HEK293 (cell line): ENCODE results near the gene PARS2.
A peak's percentile ranks its signal among the peaks of the same experiment; 100 is the strongest.

Source experiments
- CTCF ChIA-PET: fragments of 350-600 bp; formaldehyde crosslinking; extraction: SDS; loops from one replicate; lab custom pipeline; 2021; ENCODE audit warnings: antibody characterized with exemption; lab: Yijun Ruan, JAX
- POLR2A ChIA-PET: fragments of 300-600 bp; formaldehyde crosslinking; extraction: SDS; loops from one replicate; lab custom pipeline; 2020; ENCODE audit warnings: antibody characterized with exemption, inconsistent platforms; lab: Yijun Ruan, JAX
- H3K27ac ChIP-seq: fragments of 200-500 bp; sonication (Bioruptor generic); 2 replicates; pipeline ENCODE4 v1.5.1; 2014; ENCODE audit warnings: low read depth, low read length, control low read depth, inconsistent platforms; ENCODE audit errors: extremely low read depth
- H3K36me3 ChIP-seq, 2 experiments: fragments of 200-500 bp in 1 of 2; sonication (Bioruptor generic) in 1 of 2; 1 replicate in 1 of 2; 2 replicates in 1 of 2; pipeline ENCODE4 v1.5.1; 2014 to 2017; ENCODE audit warnings: inconsistent platforms in 2 of 2, low read length in 2 of 2; ENCODE audit not compliant: control insufficient read depth in 2 of 2, insufficient read depth in 1 of 2
- H3K4me1 ChIP-seq: fragments of 200-500 bp; sonication (Bioruptor generic); 2 replicates; pipeline ENCODE4 v1.5.1; 2014; ENCODE audit warnings: mild to moderate bottlenecking, low read length, inconsistent platforms; ENCODE audit not compliant: control insufficient read depth, insufficient read depth
- H3K4me3 ChIP-seq: 2 replicates; pipeline ENCODE4 v1.5.1; 2011; ENCODE audit warnings: low read depth, mild to moderate bottlenecking, control low read depth, low read length, moderate library complexity
- H3K9me3 ChIP-seq: fragments of 200-500 bp; sonication (Bioruptor generic); 2 replicates; pipeline ENCODE4 v1.5.1; 2014; ENCODE audit warnings: low read depth, low read length, inconsistent platforms; ENCODE audit not compliant: control insufficient read depth, insufficient read depth
- GLIS1 ChIP-seq: fragments of 450-650 bp; formaldehyde crosslinking; IDR thresholded peaks from 2 replicates; pipeline ENCODE4 v1.5.1; 2016; ENCODE audit warnings: missing biosample characterization, missing genetic modification characterization
- HOXA7 ChIP-seq: sonication (generic); formaldehyde crosslinking; IDR thresholded peaks from 2 replicates; pipeline ENCODE4 v1.8.1; 2022; ENCODE audit warnings: missing genetic modification reagents, borderline replicate concordance
- HOXD13 ChIP-seq: sonication (generic); formaldehyde crosslinking; IDR thresholded peaks from 2 replicates; pipeline ENCODE4 v1.8.0; 2022; ENCODE audit warnings: missing genetic modification reagents, borderline replicate concordance
- IKZF3 ChIP-seq: fragments of 450-650 bp; IDR thresholded peaks from 2 replicates; pipeline ENCODE4 v1.5.0; 2018; ENCODE audit warnings: missing biosample characterization, mild to moderate bottlenecking, missing genetic modification characterization, moderate library complexity
- MZF1 ChIP-seq: fragments of 450-650 bp; formaldehyde crosslinking; IDR thresholded peaks from 2 replicates; pipeline ENCODE4 v1.5.1; 2017; ENCODE audit warnings: missing biosample characterization, missing genetic modification characterization, borderline replicate concordance
- RBAK ChIP-seq: fragments of 450-650 bp; formaldehyde crosslinking; IDR thresholded peaks from 2 replicates; pipeline ENCODE4 v1.5.1; 2016; ENCODE audit warnings: missing biosample characterization, missing genetic modification characterization
- SALL2 ChIP-seq: fragments of 450-650 bp; formaldehyde crosslinking; IDR thresholded peaks from 2 replicates; pipeline ENCODE4 v1.5.0; 2017; ENCODE audit warnings: missing biosample characterization, mild to moderate bottlenecking, missing genetic modification characterization, borderline replicate concordance
- SETDB1 ChIP-seq: IDR thresholded peaks from one replicate; pipeline ENCODE4 v1.6.1; 2017; ENCODE audit warnings: mild to moderate bottlenecking, low read length, moderate library complexity, mixed read lengths; ENCODE audit not compliant: insufficient read length
- SP3 ChIP-seq: fragments of 450-650 bp; formaldehyde crosslinking; IDR thresholded peaks from 2 replicates; pipeline ENCODE4 v1.5.1; 2016; ENCODE audit warnings: missing biosample characterization, missing genetic modification characterization
- ZBTB20 ChIP-seq: fragments of 450-650 bp; formaldehyde crosslinking; IDR thresholded peaks from 2 replicates; pipeline ENCODE4 v1.5.1; 2016; ENCODE audit warnings: missing biosample characterization, missing genetic modification characterization
- ZBTB49 ChIP-seq: fragments of 450-650 bp; formaldehyde crosslinking; IDR thresholded peaks from 2 replicates; pipeline ENCODE4 v1.5.1; 2016; ENCODE audit warnings: missing biosample characterization, missing genetic modification characterization, low read depth
- ZIC2 ChIP-seq: fragments of 450-650 bp; formaldehyde crosslinking; IDR thresholded peaks from 2 replicates; pipeline ENCODE4 v1.5.1; 2016; ENCODE audit warnings: missing biosample characterization, missing genetic modification characterization
- ZNF248 ChIP-seq: fragments of 450-650 bp; formaldehyde crosslinking; IDR thresholded peaks from 2 replicates; pipeline ENCODE4 v1.5.1; 2017; ENCODE audit warnings: missing biosample characterization, missing genetic modification characterization
- ZNF311 ChIP-seq: fragments of 450-650 bp; formaldehyde crosslinking; IDR thresholded peaks from 2 replicates; pipeline ENCODE4 v1.5.1; 2017; ENCODE audit warnings: missing biosample characterization, missing genetic modification characterization, borderline replicate concordance
- ZNF341 ChIP-seq: fragments of 450-650 bp; formaldehyde crosslinking; IDR thresholded peaks from 2 replicates; pipeline ENCODE4; 2016; ENCODE audit warnings: low read depth, missing biosample characterization, missing genetic modification characterization
- ZNF404 ChIP-seq: fragments of 450-650 bp; formaldehyde crosslinking; IDR thresholded peaks from 2 replicates; pipeline ENCODE4 v1.5.1; 2017; ENCODE audit warnings: missing biosample characterization, missing genetic modification characterization
- ZNF423 ChIP-seq: fragments of 450-650 bp; formaldehyde crosslinking; IDR thresholded peaks from 2 replicates; pipeline ENCODE4 v1.5.1; 2016; ENCODE audit warnings: missing biosample characterization, missing genetic modification characterization
- ZNF433 ChIP-seq: fragments of 450-650 bp; formaldehyde crosslinking; IDR thresholded peaks from 2 replicates; pipeline ENCODE4 v1.5.1; 2016; ENCODE audit warnings: missing biosample characterization, missing genetic modification characterization, low read depth
- ZNF473 ChIP-seq: fragments of 450-650 bp; formaldehyde crosslinking; IDR thresholded peaks from 2 replicates; pipeline ENCODE4 v1.5.1; 2017; ENCODE audit warnings: missing biosample characterization, missing genetic modification characterization
- ZNF639 ChIP-seq: fragments of 450-650 bp; formaldehyde crosslinking; IDR thresholded peaks from 2 replicates; pipeline ENCODE4 v1.5.1; 2016; ENCODE audit warnings: missing biosample characterization, missing genetic modification characterization
- ZNF658 ChIP-seq: fragments of 450-650 bp; formaldehyde crosslinking; IDR thresholded peaks from 2 replicates; pipeline ENCODE4; 2016; ENCODE audit warnings: missing biosample characterization, missing genetic modification characterization
- ZNF664 ChIP-seq: fragments of 450-650 bp; formaldehyde crosslinking; IDR thresholded peaks from 2 replicates; pipeline ENCODE4 v1.5.1; 2016; ENCODE audit warnings: missing biosample characterization, missing genetic modification characterization
- ZNF777 ChIP-seq: fragments of 450-650 bp; formaldehyde crosslinking; IDR thresholded peaks from 2 replicates; pipeline ENCODE4 v1.5.1; 2017; ENCODE audit warnings: missing biosample characterization, missing genetic modification characterization, borderline replicate concordance
- TF ChIP-seq, protein P1 (sequence below): fragments of 450-650 bp; formaldehyde crosslinking; IDR thresholded peaks from 2 replicates; pipeline ENCODE4 v1.5.1; 2016; ENCODE audit warnings: missing biosample characterization, missing genetic modification characterization, low read depth

Gene PARS2

DNA sequence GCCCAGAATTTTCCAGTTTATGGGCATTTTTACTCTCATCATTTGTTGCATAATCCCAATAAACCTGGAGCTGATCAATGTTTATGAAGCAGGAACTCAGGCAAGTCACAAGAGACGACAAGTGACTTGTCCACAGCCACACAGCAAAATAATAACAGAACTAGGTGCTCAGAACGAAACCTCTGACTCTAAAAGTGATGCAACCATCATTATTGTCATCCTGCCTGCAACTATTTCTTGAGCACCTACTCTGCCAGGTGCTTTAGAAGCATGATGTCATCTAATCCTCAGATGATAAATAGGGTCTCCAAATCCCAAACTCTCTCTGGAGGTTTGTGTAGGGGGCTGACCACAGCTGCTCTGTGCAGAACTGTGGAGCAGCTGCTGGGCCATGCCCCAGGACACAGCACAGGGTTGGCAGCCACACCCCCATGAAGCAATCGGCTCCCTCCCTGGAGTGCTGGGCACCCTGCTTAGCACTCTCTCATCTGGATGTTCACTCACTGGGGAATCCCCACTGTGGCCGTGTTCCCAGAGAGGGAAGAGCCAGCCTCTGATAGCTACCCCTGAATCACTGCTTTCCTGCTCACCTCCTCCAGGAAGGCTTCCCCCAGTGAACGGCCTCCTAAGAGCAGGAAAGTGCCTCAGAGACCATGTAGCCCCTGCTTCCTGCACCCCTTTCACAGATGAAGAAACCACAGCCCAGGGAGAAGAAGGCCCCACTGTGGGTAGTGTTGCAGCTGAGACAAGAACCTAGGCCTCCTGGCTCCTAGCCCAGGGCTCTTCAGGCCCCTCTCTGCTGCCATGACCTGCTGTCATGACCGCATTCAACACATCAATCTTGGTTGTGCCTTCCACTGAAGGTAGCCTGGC is 34.7 kb upstream of the PARS2 start:
- POLR2A ChIA-PET, result no interaction called here
- TF ChIP-seq MZF1 (peak; percentile 83; the same call in 1 of the 2 replicates), ZNF423 (tag by site-specific recombination) (no peak), ZNF341 (tag by site-specific recombination) (0 out of 2 replicates have a peak, but pooled peaks have one; percentile 13), ZNF664 (tag by site-specific recombination) (peak; percentile 78; the same call in 1 of the 2 replicates), ZIC2 (tag by site-specific recombination) (peak; percentile 94), GLIS1 (tag by site-specific recombination) (no peak)
- TF ChIP-seq, protein P1, sequence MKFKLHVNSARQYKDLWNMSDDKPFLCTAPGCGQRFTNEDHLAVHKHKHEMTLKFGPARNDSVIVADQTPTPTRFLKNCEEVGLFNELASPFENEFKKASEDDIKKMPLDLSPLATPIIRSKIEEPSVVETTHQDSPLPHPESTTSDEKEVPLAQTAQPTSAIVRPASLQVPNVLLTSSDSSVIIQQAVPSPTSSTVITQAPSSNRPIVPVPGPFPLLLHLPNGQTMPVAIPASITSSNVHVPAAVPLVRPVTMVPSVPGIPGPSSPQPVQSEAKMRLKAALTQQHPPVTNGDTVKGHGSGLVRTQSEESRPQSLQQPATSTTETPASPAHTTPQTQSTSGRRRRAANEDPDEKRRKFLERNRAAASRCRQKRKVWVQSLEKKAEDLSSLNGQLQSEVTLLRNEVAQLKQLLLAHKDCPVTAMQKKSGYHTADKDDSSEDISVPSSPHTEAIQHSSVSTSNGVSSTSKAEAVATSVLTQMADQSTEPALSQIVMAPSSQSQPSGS (tag by site-specific recombination), result peak; percentile 79
- CTCF ChIA-PET, result interaction anchor here (0.6 to 1.2 kb wide), 2 partner anchors 9 to 532 kb away, joined by 3 to 4 read pairs; no protein-coding TSS in a partner anchor
- H3K4me1 ChIP-seq, result no peaks in the 10 kb centered on the region
- H3K4me3 ChIP-seq, result no peak overlapping the region
- H3K9me3 ChIP-seq, result no peaks in the 10 kb centered on the region
- no peaks in the 10 kb centered on the region for H3K36me3 ChIP-seq
- H3K27ac ChIP-seq, result no peak overlapping the region

GRCh38 chr1:54798206-54798605 is 33.9 kb upstream of the PARS2 start:
- POLR2A ChIA-PET, result no interaction called here
- Histone ChIP-seq H3K36me3 (no peaks in the 10 kb centered on the region), H3K27ac (no peak overlapping the region)
- CTCF ChIA-PET, result interaction anchor here (1.2 kb wide), 1 partner anchor 8 kb away, joined by 4 read pairs; no protein-coding TSS in a partner anchor
- no peak for TF ChIP-seq SP3 (tag by site-specific recombination)
- TF ChIP-seq, all 188 proteins: peak for 0
- Histone ChIP-seq H3K4me1 (no peaks in the 10 kb centered on the region), H3K4me3 (no peak overlapping the region), H3K9me3 (no peaks in the 10 kb centered on the region)

DNA sequence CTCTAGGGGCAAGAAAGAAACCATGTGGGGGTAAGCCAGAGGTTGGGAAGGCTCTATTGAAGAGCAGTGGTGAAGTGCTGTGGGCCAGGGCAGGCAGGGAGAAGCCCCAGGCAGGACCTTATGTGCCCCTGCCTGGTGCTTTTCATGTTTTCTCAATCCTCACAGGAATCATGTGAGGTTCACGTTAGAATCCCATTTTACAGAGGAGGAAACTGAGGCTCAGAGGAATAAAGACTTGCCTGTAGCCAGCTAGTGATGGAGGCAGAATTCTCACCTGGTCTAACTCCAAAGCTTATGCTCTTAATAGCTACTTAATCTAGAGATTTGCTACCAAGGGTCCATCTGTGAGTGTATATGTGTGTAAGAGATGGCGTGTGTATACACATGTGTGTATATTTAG is 32.6 kb upstream of the PARS2 start:
- H3K4me1 ChIP-seq, result no peaks in the 10 kb centered on the region
- H3K9me3 ChIP-seq, result no peaks in the 10 kb centered on the region
- no peak overlapping the region for H3K27ac ChIP-seq
- CTCF ChIA-PET, result interaction anchor here (0.7 to 1.6 kb wide), 2 partner anchors 125 to 198 kb away, joined by 3 to 8 read pairs; no protein-coding TSS in a partner anchor
- TF ChIP-seq ZNF404 (tag by site-specific recombination) (no peak), IKZF3 (no peak), SETDB1 (no peak), ZNF248 (tag by site-specific recombination) (no peak), SALL2 (tag by site-specific recombination) (no peak), ZNF777 (tag by site-specific recombination) (no peak), ZNF658 (tag by site-specific recombination) (no peak), ZBTB20 (tag by site-specific recombination) (no peak), ZNF473 (tag by site-specific recombination) (no peak), ZBTB49 (tag by site-specific recombination) (no peak), ZNF311 (tag by site-specific recombination) (no peak), ZNF433 (tag by site-specific recombination) (no peak), HOXD13 (CRISPR knock-in tag) (no peak), RBAK (no peak), HOXA7 (CRISPR knock-in tag) (no peak), ZNF639 (tag by site-specific recombination) (no peak)
- TF ChIP-seq, all 188 proteins: peak for 0
- H3K36me3 ChIP-seq, result no peaks in the 10 kb centered on the region
- H3K4me3 ChIP-seq, result no peak overlapping the region
- POLR2A ChIA-PET, result no interaction called here
